ENCODE data around the gene TAGAP. TPM values are rescaled to one million over a fixed set of nuclear protein-coding genes. Genes with fewer than 3 reads are reported as not detected.

The TAGAP gene
- total and polyA plus RNA-seq, 2 of the 8 experiments (the other 6 are each of a cell fraction or from before 2014, with no cell fraction given), result not detected

DNA sequence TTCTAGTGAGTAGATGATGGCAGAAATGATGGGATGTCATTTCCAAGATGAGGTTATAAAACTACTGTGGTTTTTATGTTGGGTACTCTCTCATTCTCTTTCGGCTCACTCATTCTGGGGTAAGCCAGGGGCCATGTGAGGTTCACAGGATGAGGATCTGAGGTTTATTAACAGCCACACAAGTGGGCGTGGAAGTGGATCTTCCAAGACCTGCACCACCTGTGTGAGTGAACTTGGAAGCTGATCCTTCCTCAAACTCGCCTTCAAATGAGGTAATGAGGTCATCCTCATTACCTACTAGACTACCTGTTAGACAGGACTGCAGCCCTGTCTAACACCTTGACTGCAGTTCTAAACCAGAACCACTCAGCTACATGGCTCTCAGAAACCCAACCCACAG lies 45.1 kb upstream of the TAGAP start (continued):
- TF ChIP-seq, protein P1, sequence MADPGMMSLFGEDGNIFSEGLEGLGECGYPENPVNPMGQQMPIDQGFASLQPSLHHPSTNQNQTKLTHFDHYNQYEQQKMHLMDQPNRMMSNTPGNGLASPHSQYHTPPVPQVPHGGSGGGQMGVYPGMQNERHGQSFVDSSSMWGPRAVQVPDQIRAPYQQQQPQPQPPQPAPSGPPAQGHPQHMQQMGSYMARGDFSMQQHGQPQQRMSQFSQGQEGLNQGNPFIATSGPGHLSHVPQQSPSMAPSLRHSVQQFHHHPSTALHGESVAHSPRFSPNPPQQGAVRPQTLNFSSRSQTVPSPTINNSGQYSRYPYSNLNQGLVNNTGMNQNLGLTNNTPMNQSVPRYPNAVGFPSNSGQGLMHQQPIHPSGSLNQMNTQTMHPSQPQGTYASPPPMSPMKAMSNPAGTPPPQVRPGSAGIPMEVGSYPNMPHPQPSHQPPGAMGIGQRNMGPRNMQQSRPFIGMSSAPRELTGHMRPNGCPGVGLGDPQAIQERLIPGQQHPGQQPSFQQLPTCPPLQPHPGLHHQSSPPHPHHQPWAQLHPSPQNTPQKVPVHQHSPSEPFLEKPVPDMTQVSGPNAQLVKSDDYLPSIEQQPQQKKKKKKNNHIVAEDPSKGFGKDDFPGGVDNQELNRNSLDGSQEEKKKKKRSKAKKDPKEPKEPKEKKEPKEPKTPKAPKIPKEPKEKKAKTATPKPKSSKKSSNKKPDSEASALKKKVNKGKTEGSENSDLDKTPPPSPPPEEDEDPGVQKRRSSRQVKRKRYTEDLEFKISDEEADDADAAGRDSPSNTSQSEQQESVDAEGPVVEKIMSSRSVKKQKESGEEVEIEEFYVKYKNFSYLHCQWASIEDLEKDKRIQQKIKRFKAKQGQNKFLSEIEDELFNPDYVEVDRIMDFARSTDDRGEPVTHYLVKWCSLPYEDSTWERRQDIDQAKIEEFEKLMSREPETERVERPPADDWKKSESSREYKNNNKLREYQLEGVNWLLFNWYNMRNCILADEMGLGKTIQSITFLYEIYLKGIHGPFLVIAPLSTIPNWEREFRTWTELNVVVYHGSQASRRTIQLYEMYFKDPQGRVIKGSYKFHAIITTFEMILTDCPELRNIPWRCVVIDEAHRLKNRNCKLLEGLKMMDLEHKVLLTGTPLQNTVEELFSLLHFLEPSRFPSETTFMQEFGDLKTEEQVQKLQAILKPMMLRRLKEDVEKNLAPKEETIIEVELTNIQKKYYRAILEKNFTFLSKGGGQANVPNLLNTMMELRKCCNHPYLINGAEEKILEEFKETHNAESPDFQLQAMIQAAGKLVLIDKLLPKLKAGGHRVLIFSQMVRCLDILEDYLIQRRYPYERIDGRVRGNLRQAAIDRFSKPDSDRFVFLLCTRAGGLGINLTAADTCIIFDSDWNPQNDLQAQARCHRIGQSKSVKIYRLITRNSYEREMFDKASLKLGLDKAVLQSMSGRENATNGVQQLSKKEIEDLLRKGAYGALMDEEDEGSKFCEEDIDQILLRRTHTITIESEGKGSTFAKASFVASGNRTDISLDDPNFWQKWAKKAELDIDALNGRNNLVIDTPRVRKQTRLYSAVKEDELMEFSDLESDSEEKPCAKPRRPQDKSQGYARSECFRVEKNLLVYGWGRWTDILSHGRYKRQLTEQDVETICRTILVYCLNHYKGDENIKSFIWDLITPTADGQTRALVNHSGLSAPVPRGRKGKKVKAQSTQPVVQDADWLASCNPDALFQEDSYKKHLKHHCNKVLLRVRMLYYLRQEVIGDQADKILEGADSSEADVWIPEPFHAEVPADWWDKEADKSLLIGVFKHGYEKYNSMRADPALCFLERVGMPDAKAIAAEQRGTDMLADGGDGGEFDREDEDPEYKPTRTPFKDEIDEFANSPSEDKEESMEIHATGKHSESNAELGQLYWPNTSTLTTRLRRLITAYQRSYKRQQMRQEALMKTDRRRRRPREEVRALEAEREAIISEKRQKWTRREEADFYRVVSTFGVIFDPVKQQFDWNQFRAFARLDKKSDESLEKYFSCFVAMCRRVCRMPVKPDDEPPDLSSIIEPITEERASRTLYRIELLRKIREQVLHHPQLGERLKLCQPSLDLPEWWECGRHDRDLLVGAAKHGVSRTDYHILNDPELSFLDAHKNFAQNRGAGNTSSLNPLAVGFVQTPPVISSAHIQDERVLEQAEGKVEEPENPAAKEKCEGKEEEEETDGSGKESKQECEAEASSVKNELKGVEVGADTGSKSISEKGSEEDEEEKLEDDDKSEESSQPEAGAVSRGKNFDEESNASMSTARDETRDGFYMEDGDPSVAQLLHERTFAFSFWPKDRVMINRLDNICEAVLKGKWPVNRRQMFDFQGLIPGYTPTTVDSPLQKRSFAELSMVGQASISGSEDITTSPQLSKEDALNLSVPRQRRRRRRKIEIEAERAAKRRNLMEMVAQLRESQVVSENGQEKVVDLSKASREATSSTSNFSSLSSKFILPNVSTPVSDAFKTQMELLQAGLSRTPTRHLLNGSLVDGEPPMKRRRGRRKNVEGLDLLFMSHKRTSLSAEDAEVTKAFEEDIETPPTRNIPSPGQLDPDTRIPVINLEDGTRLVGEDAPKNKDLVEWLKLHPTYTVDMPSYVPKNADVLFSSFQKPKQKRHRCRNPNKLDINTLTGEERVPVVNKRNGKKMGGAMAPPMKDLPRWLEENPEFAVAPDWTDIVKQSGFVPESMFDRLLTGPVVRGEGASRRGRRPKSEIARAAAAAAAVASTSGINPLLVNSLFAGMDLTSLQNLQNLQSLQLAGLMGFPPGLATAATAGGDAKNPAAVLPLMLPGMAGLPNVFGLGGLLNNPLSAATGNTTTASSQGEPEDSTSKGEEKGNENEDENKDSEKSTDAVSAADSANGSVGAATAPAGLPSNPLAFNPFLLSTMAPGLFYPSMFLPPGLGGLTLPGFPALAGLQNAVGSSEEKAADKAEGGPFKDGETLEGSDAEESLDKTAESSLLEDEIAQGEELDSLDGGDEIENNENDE (IDR thresholded peaks at IDR 0.05; ENCODE audit: insufficient replicate concordance, low read length), result no peak
- TF ChIP-seq SIRT6 (IDR thresholded peaks at IDR 0.05; ENCODE audit: low read length), result no peak
- TF ChIP-seq TAF7 (optimal IDR thresholded peaks at IDR 0.05; ENCODE audit: borderline replicate concordance, low read depth, low read length), result no peak
